ENCODE data around the gene BRF1.

The BRF1 gene

DNA sequence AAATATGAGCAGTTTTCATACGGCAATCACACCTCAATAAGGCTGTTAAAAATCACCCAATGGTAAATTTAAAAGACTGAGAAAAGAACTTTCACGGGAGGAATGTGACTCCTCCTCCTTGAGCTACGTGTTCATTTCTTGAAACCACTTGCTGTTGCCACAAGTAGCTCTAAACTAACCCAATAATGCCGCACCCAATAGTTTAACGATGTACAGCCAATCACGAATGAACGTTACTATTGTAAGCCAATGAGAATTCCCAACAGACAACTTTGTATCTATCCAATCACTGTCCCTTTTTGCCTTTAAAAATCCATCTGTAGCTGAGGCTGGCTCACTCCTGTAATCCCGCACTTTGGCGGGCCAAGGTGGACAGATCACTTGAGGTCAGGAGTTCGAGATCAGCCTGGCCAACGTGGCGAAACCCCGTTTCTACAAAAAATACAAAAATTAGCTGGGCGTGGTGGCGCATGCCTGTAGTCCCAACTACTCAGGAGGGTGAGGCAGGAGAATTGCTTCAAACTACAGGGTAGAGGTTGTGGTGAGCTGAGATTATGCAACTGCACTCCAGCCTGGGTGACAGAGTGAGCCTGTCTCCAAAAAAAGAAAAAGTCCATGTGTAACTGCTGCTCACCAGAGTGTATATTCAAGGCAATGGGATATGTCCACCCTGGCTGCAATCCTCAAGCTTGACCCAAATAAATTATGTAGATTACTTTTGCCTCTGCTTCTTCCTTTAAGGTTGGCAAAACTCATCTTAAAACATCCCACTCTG, 76.8 kb downstream of the BRF1 start:
- DNase-seq: no peak

DNA sequence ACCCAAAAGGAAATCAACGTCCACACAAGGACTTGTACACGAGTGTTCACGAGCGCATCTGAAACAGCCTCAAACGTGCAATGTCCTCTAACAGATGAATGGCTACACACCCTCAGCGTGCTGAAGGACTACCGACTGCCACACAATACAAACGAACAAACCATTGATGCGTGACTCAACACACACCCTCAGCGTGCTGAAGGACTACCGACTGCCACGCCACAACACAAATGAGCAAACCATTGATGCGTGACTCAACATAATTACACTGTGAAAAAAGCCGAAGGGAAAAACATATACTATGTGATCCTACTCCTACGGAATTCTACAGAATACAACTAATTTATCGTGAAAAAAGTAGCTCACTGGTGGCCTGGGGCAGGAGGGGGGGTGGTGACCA, 77.5 kb downstream of the BRF1 start:
- DNase-seq: no peak

DNA sequence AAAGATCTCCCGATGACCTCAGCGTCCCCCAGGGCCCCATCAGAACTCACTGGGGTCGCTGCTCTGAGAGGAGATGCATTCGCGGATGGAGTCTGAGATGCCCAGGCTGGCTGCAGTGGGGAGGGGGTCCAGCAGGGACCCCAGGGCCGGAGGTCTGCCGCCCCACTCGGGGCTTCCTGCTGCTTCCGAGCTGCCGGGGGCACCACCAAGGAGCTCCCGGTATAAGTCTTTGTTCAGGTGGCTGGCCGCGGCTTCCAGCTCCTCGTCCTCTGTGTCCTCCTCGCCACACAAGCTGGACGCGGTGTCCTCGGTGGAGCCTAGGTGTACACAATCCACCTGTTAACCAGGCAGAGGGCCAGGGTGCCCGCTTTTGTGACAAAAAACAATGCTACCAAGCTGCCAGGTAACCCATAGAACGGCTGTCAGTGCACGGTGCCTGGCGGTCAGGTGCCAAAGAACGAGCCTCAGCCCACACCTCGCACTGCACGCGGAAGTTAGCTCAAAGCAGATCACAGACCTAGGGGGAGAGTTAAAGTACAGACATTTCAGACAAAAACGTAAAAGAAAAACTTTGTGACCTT, 79.1 kb downstream of the BRF1 start:
- no peak for DNase-seq

DNA sequence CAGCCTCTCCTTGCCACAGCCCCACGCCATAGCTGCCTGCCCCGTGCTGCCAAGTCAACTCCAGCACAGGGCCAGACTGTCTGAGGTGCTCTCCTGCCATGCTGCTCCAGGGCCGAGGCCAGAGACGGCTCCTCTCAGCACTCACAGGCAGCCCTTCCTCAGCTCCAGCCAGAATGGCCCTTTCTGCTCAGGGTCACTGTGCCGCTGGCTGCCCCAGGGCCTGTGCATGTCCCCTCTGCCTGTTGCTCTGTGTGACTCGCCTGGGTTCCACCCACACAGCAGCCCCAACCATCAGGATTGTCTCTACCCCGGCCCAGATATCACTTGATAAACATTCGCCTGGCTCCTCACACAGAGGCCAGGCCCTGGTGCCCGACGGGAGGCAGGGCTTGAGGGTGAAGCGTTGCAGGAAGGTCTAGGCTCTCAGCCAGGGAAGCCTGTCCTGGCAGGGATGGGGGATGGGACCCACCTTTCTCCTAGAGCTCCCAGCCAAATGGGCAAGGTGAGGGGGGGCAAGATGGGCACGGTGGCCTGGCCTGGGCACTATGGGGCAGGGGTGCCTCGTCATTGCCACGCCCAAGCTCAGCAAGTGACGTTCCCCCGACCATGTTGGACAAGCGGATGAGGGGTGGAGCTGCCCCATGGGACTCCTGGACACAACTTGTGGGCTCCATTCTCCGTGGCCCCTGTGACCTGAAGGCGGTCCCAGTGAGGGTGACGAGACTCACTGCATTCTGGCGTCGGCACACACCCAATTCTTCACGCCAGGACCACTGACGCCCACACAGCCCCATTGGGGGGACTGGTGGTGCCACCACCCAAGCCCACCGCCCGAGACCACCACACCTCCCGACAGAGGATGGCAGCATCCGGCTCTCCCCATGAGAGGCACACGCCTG, 79.9 kb downstream of the BRF1 start:
- DNase-seq: no peak

DNA sequence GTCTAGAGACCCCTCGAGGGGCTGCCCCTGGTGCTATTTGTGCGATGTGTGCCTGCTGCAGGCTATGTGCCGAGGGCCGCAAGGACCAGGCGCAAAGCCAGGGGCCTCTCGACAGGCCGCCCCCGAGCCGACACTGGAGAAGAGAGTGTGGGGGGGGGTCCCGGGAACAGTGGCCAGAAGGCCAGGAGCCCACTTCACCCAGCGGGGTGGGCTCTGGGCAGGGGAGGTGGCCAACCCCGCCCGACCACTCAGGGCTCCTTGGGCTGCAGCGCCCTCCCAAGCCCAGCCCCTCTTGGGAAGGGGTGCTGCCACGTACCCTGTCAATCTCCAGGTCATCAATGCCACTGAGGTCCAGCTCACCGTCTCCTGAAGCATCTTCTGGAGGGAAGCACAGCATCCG, 81.0 kb downstream of the BRF1 start:
- DNase-seq: no peak

DNA sequence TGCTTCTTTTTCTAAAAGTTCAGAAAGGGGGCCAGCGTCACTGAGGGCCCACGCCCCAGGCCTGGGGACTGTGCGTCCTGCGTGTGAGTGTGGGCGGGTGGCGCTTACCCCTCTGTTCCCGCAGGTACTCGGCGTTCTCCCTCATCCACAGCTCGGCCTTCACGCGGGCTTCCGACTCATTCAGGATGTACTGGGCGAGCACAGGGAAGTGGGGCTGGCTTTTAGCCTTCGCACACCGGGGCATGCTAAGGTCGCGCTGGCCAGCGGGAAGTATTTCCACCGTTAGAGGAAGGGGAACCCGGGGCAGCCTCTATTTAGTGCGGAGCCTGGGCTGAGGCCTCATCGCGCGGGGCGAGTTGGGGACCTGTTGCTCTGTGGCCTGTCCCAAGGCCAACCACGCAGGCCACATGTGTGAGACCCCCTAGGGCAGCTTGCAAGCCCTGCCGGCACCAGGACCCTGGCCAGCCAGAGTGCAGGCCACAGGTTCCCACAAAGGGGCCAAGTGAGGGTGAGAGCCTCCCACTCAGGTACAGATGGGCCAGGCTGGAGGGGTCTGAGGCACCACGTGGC, 81.7 kb downstream of the BRF1 start:
- no peak for DNase-seq

DNA sequence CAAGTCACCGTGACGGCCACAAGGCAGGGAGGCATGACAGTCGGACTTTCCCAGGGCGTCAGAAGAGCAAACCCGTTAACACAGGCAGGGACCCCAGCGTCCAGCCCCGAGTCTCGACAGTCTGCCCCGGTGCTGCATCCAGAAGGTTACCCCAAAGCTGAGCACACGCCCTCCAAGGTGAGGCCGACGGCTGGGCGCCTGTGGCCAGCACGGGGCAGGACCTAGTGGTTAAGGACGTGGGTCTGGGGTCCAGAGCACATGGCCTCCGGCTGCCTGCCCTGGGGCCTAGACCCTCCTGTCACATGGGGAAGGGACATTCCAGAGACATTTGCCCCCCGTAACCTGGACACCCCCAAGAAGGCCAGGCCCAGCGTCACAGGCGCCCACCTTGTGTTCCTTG, 82.2 kb downstream of the BRF1 start:
- no peak for DNase-seq

DNA sequence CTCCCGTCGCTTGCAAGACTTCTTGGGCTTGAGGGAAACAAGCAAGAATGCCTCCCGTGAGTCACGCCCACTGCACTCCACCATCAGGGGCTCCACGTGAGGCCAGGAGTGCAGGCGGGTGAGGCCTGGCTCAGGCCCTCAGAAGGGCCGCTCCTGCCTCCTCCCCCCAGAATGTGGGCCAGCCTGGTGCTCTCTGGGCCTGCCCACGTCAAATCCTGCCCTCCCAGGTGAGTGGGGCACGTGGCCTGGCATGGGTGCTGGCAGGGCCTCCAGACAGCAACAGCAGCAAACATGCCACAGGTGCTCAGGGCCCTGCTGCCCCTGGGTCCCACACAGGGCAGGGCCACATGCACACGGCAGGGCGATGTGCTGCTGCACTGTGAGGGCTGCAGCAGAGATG, 83.0 kb downstream of the BRF1 start:
- DNase-seq: no peak

DNA sequence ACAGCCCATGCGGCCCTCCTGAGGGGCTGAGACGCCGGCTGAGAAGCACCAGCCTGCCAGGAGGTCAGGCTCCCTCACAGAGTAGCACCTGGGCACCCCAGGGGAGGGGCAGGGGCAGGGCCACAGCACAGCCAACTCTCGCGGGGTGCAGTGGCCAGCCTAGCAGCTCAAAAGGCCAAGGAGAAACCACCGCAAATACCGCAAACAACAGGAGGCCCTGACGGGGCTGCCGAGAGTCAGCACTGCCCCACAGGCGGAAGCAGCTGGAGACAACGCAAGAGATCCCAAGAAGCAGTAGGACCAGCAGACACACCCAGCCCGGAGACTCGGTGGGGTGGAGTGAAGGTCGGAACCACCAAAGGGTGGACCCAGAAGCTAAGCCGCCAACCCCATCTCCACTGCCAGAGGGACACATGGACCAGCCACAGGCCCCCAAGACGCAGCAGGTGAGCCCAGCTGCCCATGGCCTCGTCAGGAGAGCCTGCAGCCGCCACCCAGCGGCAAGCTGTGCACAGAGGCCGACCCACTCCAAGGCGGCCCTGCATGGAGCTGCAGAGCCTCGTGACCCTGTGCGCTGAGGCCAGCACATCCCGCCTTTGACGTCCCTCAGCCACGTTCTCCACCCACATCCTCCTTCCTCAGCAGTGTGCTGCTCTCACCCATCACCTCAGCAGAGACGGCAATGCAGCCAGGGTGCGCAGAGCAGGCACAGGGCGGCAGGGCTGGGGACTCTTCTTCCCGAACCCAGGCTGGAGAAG, 84.1 kb downstream of the BRF1 start:
- DNase-seq: no peak

DNA sequence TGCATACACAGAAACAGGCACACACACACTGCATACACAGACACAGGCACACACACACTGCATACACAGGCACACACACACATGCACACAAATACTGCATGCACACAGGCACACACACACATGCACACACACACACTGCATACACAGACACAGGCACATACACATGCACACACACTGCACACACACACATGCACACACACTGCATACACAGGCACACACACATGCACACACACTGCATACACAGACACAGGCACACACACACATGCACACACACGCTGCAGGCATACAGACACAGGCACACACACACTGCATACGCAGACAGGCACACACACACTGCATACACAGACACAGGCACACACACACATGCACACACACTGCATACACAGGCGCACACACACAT, 85.2 kb downstream of the BRF1 start:
- DNase-seq: no peak

DNA sequence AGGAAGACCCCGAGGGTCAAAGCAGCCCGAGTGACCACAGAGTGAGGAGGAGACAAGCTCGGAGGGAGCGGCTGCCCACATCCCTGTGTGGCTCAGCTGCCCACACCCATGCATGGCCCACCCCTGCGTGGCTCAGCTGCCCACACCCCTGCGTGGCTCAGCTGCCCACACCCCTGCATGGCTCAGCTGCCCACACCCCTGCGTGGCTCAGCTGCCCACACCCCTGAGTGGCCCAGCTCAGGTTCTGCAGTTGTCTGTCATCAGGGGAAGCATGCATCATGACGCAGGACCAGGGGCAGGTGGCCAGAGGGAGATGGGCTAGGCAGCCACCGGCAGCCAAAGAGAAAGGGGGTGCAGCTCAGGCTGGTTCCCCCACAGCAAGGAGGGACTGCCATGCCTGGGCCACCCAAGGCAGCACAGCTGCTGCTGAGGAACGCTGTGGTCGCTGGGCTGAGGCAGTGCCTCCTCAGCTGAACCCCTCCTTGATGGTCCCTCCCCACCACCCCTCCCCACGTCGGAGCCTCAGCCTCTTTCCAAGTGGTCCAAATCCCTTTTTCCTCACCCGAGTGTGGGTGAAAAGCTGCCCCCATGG, 86.4 kb downstream of the BRF1 start:
- DNase-seq: no peak

DNA sequence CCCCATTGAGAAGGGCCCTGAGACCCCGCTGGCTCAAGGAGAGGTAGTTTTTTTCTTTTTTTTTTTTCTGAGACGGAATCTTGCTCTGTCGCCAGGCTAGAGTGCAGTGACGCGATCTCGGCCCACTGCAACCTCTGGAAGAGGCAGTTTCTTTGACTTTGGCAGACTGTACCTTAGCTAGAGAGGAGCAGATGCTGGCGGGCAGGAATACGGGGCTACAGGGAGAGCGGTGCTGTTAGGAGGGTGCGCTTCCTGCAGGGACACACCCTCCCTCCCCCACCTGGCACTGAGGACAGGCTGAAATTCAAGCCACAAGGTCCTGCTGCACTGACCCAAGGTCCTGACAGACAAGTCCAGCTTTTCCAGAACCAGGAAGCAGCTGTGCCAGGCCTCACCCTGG, 87.4 kb downstream of the BRF1 start:
- DNase-seq: no peak

DNA sequence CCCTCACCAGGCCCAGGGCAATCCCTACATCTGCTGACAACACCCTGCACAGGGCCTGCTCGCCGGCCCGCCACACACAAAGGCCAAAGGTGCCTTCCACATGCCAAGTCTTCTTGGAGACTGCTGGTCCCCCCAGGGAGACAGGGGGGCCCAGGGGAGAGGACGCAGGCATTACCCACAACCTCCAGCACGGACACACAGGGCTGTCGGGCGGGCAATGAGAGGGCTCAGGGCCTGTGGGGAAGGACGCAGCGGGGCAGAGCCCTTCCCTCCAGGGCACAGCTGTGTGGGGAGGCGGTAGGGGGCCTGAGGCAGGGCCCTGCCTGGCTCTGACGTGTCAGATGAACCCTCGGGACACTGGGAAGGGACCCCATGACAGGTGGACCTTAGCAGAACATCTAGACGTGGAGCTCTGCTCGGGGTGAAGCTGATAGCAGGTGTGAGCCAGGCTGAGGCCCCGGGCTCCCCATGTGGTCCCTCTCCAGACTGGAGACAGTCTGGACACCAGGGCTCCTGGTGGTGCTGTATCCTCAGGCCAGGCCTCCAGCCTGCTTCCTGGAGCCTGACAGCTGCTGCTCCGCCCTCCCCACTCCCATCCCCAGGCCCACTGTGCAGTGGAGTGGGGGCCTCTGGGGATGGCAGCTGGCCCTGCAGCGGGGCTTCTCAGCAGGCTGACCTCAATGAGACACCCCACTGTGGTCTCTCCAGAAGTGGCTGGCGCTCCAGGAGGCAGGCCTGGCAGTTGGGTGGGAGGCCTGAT, 88.1 kb downstream of the BRF1 start:
- DNase-seq: no peak

DNA sequence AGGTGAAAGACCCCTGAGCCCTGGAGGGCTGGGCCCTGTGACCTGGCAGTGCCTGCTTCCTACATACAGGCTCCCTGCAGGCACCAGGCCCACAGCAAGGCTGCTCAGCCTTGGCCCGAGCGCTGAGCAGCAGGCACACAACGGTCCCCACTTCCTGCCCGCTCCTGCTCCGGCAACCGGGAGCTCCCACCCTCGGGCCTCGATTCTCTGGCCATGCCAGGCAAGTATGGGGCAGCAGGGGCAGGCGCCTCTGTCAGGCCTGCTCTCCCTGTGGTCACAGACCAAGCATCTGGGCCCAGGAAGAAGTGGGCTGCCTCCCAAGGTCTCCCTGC, 89.1 kb downstream of the BRF1 start:
- DNase-seq: no peak

DNA sequence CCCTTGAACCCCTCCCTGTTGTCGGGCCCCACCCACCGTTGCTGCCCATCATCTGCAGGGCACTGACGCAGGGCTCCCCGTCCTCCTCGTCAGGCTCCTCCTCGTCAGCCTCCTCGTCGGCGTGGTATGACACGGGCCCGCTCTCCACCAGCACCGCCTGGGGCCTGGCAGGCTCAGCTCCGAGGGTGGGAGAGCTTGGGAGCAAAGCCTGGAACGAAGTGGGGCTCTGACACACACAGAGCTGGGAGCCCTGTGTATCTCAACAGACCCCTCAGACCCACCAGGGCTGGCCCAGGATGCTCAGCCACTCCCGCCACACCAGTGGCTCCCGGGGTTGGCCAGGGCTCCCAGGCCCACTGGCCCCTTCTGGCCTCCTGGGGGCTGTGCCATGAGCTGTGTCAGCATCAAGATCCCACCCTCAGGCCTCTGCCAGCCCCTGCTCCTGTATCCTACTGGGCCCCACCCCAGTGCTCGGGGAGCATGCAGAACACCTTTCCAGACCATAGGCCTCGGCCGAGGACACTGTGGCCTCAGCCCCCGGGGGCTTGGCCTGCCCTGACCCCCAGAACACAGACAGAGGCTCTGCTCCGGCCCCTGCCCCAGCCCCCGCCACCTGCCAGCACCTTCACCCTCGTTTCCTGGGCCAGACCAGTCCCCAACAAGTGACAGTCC, 89.6 kb downstream of the BRF1 start:
- no peak for DNase-seq

DNA sequence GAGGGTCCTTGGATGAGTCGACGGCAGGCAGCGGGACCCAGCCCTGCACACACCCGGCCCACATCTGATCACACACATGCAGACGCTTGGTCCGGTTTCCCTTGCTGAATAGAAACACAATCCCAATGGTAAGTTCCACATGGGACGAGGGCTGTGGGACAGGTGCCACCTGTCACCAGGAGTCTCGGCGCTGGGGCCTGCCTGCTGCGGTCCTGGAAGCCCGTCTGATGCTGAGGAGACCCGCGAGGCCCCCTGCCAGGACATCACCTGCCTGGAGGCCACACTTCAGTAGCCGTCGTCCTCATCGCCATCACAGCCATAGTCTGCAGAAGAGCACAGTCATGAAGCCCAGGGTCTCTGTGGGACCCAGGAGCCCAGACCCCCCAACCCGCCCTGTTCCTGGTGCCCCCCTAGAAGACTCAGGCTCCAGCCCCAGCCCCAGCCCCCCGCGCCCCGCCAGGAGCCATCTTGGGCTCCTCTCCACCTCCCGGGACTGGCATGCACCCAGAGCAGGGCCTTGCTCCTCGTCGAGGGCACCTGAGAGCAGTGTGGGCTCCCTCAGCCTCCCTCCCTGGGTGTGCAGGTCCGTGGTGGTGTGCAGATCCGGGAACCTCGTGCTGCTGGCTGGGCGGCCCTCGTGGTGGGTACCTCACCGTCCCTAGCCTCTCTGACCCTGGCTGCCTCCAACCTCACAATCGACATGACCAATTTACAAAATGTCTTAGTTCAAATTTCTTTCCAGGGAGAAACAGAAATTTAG, 90.4 kb downstream of the BRF1 start:
- DNase-seq: no peak

DNA sequence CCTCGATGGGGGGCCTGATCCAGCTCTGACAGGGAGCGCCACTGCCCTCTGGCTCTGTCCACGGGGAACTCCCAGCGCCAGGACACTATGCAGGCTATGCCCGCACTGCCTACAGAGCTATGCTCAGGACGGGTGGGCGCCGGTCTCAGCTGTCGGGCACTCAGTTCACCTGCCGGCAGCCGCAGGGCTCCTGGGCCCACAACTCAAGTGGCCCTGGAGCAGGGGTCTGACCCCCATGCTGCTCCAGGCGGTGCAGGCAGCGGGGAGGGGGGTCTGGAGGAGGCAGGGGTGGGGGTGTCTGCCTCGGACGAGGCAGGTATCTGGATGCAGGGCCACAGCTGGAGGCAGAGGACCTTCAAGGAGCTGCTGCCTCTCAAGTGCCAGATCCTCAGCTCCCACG, 91.2 kb downstream of the BRF1 start:
- DNase-seq: no peak

DNA sequence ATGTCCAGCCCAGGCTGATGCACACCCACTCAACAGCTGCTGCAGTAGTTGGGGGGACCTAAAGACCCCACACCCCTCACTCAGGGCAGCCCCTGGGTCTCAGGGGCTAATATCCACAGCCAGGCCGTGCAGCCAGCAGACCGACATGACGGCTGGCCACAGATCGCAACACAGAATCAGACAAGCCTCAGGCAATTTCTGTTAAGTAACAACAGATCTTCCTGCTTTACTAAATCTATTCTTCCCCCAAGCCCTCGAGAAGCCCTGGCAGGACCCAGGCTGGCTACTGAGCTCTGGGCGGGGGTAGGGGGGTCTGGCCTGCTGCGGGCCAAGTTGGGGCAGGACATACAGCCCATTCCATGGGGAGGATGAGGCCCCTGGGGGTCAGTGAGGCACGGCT, 91.7 kb downstream of the BRF1 start:
- no peak for DNase-seq

DNA sequence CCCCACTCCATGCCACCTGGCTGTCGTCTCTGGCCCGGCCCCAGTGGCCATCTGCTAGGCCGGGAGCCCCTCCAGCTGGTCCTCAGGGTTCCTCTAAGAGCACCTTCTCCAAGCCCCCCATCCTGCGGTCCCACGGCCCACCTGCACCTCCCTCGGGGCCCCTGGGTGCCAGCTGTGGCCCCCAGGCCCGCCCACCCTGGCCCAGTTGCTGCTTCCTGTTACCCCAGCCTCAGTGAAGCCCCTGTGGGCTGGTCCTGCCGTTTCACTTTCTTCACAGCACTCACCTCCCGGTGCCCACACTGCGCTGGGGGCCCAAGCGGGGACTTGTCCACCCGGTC, 92.1 kb downstream of the BRF1 start:
- no peak for DNase-seq

DNA sequence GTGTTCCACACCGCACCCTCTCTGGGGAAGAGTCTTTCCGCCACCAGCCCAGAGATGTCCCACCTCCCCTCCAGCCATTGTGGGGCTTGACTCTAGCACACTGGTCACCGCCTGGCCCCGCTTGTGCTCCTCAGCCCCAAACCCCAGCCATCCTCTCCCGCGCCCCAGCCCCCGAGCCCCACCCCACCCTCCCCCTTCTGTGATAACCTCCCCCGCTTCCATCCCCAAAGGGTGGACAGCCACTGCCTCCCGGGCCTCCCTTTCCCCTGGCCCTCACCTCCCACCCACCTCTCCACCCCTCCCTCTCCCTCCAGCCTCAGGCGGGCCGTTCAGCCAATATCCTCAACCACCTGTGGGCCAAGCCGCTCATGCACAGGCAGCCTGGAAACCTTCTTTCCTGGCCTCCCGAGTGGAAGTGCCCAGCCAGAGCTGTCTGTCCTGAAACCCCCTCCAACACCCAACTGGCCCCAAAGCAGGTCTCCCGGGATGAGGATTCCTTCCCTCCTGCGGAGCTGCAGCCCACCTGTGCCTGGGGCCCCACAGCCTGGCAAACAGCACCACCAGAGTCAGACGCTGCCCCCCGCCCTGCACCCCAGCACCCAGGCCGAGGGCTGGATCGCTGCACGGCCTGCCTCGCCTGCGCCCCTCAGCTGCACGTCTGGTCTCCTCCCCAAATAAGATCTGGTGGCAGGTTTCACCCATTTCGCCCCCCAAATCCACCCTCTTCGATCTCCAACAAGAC, 92.6 kb downstream of the BRF1 start:
- no peak for DNase-seq
